ENCODE results near the gene XKR3.
"Not testable (repeated sequence)": the region's sequence is repeated elsewhere in the genome, so short reads cannot be mapped to it uniquely, and the experiment has no call there.

The XKR3 gene

DNA sequence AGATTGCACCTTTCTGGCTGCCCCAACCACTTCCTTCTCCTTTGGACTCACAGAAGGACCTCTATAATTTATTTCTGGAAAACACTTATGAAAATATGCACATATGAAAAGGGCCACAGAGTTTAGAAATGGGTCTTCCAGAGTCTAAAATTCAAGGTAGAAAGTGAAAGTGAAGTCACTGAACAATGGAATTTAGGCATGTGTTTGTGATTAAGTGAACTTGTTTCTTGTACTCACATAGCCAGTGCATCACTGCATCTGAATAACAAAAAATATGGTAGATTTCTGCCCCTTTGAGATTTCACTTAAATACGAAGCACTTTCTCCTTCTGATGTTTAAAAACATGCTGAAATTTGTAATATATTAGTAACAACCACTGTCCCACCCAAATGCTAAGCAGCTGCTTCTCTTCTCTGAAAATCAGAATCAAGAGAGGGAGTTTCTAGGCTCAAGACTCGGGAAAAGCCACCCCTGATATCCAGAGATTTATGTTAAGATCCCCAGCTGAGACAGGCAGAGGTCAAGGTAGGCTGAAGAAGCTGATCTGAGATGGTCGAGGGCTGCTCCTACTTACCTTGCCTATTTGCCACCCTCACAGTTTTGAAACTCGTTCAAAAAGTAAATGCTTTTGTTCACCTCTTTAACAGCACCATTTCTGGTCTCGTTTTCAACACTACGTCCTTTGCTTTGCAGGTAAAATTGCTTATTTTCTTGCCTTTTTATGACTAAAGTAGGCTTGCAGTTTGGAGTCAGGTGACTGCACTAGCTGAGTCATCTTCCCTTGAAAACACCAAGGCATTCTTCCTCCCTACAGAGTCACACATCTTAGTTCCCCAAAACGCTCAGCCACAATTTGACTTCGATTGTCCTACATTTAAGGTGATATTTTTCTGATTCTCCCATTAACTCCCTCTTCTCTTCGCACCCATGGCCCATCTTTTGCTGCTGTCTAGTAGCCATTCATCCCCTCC, at the start of gene XKR3:
Gene XKR3, minus strand, starts transcription at position 696 of the 972 bp plus-strand sequence. CDS start 17,338 bp downstream, outside the sequence.
- DNase-seq = no peak

DNA sequence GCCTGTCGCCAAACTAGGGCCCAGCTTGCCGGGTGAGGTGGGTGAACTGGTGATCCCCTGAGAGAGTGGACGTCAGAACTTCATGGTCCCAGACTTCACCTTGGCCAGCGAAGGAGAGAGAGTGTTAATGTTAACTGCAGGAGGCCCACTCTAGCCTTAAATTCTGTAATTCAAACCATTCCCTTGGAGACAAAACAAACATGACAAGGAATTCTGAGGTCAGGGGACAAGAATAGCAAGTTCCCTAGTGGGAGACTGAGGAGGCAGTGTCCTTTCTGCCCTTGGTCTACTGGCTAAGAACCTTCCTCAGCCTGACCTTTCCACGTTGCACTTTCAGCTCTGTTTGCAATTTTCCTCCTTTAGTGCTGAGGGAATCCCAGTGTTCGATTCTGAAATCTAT, 44.4 kb upstream of the XKR3 start:
- DNase-seq = not testable (repeated sequence)

DNA sequence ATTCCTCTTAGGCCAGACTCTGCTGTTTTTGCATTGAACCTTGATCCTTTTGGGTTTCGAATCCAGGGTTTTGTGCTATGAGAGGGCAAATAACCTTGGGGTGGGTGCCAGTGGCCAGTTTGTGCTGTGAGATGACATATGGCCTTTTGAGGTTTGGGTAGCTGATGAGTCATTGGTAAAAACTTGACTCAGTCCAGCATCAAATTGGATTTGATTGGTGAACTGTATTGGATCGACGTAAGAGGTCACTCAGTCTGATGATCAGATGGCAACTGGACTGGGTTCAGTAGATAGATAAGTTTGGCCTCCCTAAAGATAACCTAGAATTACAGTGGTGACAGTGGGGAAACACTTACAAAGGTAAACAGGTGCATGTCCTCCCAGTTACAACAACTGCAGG, 41.0 kb upstream of the XKR3 start:
- DNase-seq = no peak

DNA sequence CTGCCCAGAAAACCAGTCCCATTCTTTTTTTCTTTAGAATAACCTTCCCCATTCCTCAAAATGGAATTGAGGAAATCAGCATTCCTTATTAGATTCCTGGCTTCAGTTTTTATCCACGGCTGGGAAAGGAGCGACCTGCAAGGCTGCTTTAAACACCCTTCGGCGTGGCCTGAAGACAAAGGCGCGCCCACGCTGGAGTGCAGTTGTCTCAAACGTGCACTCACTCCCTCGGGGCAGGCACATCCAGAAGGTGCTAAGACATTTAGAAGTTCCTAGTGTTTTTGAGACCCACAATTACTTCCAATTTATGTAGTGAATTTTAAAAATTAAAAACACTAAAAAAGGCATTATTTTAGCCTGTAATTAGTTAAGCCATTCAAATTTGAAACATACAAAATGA, 31.6 kb upstream of the XKR3 start:
- DNase-seq = not testable (repeated sequence)

DNA sequence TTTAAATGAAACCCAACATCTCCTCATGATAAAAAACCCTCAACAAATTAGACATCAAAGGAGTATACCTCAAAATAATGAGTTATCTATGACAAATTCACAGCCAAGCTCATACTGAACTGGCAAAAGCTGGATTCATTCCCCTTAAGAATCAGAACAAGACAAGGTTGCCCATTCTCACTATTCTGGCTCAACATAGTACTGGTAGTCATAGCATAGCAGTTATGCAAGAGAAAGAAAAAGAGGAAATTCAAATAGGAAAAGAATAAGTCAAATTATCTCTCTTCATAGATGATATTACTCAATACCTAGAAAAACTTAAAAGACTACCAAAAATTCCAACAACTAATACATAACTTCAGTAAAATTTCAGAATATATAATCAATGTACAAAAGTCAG, 29.4 kb upstream of the XKR3 start:
- DNase-seq = no peak

DNA sequence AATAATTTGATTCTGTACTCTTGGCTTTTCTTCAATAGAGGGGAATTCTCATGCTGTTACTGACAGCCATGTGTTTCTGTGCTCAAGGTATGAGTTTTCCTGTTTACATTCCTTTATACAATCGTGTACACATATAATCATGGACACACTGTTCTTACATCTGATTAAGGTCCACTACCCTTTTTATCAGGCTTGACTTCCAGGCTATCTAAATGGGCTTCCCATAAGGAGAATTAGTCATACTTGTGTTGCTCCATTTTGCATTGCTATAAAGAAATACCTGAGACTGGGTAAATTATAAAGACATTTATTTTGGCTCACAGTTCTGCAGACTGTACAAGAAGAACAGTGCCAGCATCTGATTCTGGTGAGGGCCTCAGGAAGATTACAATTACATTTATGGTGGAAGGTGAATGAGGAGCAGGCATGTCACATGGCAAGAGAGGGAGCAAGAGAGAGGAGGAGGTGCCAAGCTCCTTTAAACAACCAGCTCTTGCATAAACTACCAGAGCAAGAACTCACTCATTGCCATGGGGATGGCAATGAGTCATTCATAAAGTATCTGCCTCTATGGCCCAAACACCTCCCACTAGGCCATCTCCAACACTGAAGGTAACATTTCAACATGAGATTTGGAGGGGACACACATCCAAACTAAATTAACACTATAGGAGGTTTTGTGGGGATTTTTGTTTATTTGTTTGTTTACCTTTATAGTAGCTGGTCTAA, 26.2 kb upstream of the XKR3 start:
- DNase-seq = not testable (repeated sequence)

DNA sequence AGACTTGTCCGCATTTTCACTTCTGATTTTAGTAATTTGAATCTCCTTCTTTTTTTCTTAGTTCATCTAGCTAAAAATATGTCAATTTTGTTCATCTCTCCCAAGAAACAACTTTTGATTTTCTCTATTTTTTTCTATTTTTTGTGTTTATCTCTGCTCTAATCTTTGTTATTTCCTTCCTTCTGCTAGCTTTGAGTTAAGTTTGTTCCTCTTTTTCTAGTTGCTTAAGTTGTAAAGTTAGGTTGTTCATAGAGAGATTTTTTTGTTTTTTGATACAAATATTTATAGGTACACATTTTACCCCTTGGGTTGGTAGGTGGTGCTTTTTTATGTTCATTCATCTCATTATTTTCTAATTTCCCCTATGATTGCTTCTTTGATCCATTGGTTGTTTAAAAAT, 22.1 kb upstream of the XKR3 start:
- no peak for DNase-seq

DNA sequence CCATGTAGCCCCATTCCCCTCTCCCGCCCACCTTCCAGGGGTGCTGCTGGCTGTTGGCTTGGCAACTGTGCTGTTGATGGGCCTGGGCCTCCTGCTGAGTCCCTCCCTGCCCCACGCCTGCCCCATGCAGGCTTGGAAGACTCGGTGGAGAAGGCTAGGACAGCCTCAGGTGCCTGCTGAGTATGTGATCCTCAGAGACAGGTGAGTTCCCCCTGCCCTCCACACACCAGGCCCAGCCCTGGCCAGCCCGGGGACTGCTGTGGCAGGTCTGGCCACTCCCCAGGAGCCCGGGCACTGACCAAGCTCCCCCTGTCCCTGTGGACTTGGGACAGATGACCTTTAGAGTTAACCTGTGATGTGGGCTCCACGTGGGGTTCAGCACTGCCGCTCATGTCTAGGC, 20.7 kb upstream of the XKR3 start:
- no peak for DNase-seq

DNA sequence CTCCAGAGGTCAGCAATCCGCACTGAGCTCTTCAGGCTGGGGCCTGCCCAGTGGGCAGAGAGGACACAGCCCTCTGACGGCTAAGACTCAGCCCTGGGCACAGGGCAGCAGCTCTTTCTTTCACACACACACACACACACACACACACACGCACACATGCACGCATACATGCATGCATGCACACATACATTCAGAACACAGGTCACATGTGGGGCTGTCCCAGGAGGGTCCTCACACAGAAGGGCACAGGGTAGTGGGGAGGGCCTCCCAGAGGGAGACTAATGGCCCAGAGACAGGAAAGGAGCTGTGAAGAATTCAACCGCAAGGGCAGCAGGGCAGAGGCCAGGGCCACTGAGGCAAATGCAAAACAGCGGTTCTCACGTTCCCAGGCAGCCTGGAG, 20.3 kb upstream of the XKR3 start:
- DNase-seq = no peak

DNA sequence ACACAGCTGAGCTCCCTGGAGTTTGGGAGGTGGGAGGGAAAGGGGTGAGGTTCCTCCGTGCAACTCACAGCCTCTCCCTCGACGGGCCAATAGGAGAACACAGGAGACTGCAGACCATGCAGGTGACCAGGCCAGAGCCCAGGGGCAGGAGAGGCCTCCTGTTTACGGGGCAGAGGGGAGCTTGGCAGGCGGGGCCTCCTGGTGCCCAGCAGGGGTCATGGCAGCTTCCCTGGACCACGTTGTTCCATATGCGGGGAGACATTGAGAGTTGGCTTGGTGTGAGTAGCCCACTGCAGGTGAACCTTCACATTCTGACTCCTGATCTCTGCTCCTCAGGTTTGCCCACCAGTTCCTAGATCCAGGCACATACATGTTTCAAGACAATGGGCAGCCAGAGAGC, 19.3 kb upstream of the XKR3 start:
- DNase-seq = no peak

DNA sequence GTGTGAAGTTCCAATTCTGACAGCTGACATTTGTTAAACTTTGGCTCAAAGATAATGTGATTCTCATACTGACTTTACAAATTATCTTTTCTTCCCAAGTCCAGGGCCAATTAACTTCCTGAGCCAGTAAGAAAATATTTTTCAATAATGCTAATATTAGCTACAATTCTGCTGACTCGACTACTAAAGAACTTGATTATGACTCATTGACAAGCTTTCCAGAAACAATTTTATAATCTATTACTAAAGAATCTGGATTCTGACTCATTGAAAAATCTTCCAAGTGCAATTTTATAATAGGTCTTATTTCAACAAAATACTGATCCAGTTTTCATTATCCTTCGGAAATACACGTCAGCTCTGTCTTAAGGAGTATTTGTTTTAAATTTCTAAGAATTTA, 12.9 kb upstream of the XKR3 start:
- no peak for DNase-seq

DNA sequence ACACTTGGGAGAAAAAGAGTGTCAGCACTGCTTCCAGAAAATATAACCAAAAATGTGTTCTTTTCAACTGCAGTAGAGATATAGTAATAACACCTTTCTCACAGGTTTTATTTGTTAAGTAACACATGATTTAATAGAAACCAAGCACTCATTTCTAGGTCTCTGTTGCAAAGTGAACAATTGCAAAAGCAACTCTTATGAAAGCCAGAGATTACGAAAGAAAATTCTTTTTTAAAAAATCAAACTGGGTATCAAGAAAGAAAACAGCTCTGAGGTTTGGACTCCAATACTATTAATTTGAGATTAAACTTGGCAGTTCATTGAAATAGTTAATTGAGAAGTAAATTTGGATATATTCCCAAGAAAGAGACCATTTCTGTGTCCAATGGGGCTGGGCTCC, 9.8 kb upstream of the XKR3 start:
- DNase-seq = no peak

DNA sequence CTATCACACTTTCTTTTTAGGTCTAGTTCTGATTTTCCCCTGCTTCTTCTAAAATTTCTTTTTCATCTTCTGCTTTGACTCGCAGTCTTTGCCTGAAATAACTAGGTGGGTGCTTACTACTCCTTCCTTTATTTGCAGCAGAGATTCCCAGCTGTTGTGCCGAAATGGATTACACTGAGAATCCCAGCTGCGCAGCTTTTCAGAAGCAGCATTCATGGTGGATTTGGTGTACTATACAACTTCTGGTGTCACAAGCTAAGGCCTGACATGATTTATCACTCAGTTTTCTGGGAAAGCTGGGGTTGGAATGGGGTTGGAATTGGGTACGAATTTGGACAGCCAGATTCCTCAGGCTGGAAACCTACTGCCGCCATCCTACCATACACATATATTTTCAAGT, 6.0 kb upstream of the XKR3 start:
- no peak for DNase-seq

DNA sequence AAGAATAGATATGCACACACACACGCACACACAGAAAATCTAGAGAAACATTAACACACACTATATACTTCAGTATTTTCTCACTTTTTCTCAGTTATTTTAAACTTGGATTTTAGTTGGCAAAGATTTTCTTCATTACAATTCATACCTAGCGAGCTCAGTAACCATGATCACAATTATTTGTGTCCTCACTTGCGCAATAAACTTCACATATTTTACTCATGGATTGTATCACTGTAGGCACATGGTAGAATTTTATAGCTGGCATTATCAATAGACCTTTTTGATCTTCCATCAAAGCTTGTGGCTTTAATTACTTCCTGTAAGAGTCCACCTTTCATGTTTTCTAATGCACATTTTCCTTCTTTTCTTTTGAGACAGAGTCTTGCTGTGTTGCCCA, 4.8 kb upstream of the XKR3 start:
- DNase-seq = no peak

DNA sequence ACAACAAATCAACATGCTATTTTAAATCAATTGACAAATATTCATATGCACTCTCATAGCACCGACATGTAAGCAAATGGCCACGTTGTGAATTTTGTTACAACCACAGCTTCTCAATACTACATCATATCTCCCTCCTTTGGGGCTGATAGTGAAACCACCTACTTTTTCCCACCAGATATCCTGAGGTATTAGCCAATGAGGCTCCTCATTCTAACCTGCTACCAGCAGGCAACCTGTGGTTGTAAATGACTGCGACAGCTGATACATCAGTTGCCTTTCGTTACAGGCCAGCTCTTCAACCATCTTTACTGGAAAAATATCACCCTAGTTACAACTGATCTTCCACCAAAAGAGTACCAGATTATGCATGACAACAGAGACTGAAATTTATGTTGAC, 3.7 kb upstream of the XKR3 start:
- DNase-seq = no peak

DNA sequence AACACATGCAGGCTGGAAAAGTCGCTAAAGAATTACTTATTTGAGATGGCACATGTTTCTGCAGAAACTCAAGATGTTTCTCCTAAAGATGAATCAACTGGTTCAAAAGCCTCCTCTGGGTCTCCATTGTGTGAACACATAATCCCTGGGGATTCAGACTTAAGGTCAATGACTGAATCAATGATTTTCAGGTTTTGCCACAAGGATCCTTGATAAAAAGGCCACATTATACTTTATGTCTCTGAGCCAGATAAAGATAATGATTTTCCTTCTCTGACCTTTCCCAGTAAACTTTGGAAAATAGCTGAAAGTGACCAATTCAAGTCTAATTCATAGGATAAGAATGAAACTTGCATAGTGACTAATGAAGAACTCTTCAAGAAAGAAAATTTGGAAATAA, 2.3 kb upstream of the XKR3 start:
- no peak for DNase-seq

DNA sequence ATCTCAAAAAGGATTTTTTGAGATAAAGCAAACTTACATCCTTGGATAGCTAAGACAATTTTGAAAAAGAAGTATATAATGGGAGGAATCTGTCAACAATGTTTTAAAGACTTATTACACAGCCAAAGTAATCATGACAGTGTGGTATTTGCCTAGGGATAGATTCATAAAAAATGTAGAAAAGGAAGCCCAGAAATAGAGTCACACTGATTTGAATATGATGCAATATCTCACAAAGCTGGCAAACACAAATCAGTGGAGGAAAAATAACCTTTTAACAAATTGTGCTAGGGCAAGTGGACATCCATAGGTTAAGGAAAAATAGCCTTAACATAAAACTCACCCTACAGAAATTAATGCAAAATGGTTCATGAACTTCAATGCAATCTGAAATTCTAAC, 6.0 kb downstream of the XKR3 start:
- DNase-seq = no peak

DNA sequence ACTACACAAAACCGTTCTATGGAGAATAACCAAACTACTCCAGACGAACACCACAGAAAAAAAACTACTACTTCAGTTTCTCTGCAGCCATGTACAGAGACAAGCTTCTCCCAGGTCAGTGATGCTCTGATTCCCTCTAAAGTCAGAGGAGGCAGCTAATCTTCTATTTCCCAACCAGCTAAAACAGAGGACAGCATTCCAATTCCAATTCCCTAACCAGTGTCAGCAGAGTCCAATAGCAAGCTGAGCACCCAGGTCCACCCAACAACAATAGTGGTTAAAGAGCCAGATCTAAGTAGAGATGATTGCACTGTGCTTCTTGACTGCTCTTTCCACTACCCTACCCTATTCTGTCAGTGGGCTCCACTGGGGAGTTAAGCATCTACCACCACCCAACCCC, 6.7 kb downstream of the XKR3 start:
- DNase-seq = no peak

DNA sequence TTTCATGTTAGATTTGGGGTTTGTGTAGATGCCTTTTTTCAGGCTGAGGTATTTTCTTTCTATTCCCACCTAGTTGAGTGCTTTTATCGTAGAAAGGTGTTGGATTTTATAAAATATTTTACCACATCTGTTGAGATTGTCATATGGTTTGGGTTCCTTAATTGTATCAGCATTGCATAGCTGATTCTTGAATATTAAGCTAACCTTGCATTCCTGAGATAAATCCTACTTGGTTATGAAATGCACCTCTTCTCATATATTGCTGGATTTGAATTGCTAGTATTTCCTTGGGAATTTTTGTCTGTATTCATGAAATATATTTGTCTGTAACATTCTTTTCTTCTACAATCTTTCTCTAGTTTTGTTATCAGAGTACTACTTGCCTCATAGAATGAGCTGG, 10.1 kb downstream of the XKR3 start:
- DNase-seq = no peak

DNA sequence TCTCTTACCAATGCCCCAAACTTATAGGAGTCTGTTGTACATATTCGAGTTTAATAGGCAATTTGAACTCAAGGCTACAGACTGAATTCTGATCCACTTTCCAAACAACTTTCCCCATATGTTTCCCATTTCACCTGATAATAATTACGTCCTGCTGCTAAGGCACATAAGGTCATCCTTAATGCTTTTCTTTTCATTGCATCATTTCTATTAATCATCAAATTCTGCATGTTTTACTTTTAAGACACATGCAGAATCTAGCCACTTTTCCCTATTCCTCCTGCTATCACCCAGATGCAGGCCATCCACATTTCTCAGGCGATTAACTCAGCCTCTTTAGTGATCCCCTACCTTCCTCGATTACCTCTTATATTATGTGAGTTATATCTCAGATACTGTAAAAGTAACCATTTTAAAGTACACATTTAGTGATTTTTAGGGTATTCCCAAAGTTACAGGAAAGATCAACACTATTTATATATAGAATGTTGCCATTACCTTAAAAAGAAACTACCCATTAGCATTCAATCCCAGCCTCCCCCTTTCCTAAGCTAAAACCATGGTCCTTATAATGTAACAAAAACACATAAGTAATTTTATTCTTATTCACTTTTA, 14.9 kb downstream of the XKR3 start:
- DNase-seq = no peak

DNA sequence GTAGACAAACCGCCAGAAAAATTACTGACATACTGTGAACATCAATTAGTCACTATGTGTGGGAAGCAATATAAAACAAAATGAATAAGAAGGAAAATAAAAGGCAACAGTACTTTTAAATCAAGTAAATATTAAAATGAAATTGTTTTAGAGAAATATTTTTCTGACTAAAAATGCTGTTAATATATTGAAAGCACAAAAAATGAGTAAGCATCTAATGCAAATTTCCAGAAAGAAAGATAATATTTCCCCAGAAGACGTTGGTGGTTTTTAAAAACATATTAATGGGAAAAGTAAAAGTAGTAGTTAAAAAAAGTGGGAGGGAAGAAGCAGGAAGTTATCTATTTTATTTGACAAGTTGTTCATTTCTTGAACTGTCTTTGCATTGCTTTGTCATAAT, 16.5 kb downstream of the XKR3 start:
- DNase-seq = no peak

DNA sequence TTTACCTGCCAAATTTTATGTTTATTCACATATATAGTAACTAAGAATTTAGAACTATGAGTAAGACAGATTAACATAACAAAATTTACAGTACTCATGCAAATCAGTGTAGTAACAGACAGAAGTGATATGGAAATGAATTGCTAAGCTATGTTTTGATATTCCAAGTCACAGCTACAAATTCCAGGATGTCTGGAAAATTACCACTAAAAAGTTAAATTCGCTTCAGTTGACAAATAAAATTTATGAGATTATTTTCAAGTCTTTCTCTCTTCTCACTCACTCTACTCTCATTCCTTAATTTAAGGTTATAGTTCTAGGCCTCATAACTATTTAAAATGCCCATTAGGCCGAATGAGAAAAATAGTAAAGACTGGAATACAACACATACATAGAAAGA, 18.1 kb downstream of the XKR3 start:
- DNase-seq = no peak

DNA sequence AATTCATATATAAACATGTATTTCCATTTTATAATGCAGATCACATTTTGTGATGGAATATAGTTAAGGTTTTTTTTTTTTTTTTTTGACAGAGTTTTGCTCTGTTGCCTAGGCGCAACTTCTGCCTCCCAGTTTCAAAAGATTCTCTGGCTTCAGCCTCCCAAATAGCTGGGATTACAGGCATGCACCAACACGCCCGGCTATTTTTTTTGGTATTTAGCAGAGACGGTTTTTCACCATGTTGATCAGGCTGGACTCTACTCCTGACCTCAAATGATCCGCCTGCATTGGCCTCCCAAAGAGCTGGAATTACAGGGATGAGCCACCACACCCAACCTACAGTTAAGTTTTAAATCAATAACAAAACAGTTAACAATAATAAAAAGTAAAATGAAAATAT, 18.8 kb downstream of the XKR3 start:
- DNase-seq = no peak

DNA sequence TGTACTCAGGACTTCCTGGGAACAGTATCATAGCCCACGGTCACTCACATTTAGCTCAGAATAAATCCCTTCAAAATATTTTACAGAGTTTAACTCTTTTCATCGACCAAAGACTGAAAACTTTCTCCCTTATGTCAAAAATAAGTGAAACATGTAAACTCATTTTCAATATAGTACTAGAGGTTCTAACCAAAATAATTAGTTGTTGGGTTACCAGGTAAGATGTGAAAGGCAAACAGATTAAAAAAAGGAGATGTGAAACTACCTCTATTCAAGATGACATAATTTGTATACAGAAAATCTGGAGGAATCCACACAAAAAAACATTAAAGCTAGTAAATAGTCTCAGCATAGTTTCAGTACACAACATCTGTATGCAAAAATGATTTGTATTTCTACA, 20.3 kb downstream of the XKR3 start:
- no peak for DNase-seq
